HG03196 (cell line): ENCODE data around the gene CYP4F8.

Source experiments
- ATAC-seq: cut with Tn5 transposase; IDR thresholded peaks from one replicate; pipeline ENCODE4 v1.9.1; 2021; ENCODE audit not compliant: unreplicated experiment

The CYP4F8 gene

DNA sequence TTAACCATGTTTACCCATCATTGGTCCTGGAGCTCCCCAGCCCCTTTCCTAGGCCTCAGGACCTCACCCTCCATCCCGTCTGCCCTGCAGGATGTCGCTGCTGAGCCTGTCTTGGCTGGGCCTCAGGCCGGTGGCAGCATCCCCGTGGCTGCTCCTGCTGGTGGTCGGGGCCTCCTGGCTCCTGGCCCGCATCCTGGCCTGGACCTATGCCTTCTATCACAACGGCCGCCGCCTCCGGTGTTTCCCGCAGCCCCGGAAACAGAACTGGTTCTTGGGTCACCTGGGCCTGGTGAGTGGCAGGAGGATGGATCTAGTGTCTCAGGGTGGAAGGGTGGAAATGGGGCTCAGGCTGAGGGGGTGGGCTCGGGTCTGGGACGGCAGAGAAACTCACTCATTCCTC is 508 bp downstream of the CYP4F8 start:
- no peak for ATAC-seq

DNA sequence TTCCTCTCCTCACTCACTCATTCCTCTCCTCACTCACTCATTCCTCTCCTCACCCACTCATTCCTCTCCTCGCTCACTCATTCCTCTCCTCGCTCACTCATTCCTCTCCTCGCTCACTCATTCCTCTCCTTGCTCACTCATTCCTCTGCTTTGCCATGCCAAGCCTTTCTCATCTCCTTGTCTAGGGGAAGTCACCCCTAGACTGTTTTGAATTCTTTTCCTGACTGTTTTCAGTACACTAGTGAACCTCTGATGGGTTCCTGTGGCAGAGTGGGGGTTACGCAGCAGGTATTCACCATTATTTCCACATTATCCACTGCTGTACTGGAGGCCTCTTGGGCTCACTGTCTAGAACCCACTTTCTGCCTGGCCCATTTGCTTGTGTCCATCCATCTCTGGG is 1.2 kb downstream of the CYP4F8 start:
- ATAC-seq, result no peak

DNA sequence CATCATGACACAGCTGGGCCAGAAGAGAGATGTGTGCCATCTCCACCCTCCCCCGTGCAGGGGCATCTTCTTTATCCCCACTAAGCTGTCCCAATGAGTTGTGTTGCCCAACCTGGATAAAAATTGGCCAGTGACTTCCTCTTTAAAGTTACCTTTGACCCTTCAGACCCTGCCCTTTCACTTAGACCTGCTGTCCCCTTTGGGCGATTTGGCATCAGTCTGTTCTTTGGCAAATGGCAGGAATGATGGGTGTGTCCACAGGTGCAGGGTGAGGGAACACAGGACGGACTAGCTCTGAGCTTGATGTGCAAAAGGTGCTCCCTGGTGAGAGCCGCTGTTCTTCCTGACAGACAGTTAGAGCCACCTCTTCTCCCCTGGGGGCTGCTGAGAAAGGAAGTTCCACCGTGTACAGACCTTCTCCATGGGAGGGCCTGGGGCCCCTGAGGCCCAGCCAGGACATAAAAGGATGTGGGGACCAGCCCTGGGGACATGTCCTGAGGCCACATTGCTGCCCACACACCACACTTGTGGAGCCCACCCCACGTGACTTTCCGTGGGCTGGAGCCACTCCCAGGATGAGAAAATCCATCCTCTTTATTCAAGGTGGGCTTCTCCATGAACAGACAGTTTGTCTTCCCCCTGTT is 1.7 kb downstream of the CYP4F8 start:
- no peak for ATAC-seq

DNA sequence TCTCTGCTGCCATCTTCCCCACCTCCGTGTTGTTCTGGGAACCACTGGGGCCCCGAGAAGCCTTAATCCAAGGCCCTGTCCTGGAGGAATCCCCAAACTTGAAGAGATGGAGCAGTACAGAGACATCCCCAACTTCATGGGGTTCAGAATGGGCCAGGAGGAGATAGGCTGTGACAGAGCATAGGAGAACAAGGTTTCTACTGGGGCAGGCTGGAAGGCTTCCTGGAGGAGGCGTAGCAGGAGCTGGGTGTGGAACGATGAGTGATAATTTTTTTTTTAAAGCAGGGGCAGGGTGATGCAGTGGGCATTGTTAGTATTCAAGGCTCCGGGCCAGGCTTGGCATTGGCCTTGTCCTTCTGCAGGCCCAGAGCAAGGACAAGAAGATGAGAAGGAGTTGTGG is 3.3 kb downstream of the CYP4F8 start:
- no peak for ATAC-seq

- ATAC-seq, result no peak
These were observed 6.8 kb downstream of the CYP4F8 start for GRCh38 chr19:15621801-15622200.

DNA sequence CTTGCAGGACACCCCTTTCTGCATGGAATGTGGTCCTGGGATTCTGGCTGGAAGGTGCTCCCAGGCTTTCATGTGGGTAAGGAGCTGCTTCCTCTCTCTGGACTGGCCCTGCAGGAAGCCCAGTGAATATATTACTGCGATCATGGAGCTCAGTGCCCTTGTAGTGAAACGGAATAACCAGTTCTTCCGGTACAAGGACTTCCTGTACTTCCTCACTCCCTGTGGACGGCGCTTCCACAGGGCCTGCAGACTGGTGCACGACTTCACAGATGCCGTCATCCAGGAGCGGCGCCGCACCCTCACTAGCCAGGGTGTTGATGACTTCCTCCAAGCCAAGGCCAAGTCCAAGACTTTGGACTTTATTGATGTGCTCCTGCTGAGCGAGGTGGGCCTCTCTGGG is 8.0 kb downstream of the CYP4F8 start:
- no peak for ATAC-seq

GRCh38 chr19:15623711-15624318 is 8.8 kb downstream of the CYP4F8 start:
- ATAC-seq, result no peak

GRCh38 chr19:15628236-15629002 is 13.4 kb downstream of the CYP4F8 start:
- ATAC-seq, result no peak

DNA sequence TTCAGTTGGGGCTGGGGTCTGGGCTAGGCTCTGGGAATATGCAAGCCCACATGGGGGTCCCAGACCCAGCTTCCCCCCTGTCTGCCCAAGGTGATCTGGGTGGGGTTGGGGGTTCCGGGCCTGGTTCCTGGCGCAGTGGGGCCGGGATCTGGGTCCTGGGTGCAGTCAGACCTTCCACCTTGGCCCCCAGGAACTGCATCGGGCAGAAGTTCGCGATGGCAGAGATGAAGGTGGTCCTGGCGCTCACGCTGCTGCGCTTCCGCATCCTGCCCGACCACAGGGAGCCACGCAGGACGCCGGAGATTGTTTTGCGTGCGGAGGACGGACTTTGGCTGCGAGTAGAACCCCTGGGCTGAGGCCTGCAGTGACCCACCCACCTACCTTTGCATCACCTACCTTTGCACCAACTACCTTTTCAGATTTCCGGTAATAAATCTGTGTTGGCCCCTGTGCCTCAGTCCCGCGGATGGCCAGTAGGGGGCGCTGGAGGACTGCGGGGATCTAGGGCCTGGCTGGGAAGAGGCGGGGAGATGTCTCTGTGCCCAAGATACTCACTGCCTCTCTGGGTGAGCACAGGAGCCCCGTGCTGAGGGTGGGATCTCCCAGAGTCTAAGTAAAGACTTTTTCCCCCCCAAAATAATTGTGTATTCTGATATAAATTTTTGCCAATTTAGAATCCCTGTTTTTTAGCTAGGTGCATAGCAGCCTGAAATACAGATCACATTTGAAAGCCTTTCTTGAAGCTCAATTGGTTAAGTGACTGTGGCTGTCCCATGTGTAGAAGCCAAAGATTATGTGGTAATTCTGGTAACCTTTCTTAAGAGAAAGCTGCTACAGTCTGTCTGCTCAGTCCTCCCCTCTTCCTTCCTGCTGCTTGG is 14.2 kb downstream of the CYP4F8 start:
- ATAC-seq, result no peak

DNA sequence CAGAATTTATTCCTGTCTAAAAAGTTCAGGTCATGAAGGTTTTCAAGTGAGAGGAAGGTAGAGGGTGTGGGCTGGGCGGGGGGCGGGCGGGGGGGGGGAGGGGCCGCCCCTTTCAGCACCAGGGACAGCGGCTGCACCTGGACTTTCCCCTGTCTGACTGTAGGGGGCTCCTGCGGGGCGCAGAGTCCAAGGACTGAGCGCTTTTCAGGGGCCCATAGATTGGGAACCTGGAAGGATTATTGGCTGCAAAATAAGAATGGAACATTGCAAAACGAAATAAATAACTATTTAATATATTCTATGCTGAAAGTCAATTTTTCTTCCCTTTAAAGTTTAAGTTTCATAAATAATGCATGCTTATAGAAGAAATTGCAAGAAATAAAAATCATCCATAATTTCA is 16.8 kb downstream of the CYP4F8 start:
- no peak for ATAC-seq

GRCh38 chr19:15633082-15633835 is 18.2 kb downstream of the CYP4F8 start:
- no peak for ATAC-seq

DNA sequence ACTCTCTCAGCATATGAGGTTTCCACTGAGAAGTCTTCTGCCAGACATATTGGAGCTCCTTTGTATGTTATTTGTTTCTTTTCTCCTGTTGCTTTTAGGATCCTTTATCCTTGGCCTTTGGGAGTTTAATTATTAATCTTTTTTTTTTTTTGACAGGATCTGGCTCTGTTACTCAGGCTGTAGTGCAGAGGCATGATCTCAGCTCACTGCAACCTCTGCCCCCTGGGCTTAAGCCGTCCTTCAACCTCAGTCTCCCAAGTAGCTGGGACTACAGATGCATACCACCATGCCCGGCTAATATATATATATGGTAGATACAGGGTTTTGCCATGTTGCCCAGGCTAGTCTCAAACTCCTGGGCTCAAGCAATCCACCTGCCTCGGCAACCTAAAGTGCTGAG is 19.1 kb downstream of the CYP4F8 start:
- ATAC-seq, result no peak

DNA sequence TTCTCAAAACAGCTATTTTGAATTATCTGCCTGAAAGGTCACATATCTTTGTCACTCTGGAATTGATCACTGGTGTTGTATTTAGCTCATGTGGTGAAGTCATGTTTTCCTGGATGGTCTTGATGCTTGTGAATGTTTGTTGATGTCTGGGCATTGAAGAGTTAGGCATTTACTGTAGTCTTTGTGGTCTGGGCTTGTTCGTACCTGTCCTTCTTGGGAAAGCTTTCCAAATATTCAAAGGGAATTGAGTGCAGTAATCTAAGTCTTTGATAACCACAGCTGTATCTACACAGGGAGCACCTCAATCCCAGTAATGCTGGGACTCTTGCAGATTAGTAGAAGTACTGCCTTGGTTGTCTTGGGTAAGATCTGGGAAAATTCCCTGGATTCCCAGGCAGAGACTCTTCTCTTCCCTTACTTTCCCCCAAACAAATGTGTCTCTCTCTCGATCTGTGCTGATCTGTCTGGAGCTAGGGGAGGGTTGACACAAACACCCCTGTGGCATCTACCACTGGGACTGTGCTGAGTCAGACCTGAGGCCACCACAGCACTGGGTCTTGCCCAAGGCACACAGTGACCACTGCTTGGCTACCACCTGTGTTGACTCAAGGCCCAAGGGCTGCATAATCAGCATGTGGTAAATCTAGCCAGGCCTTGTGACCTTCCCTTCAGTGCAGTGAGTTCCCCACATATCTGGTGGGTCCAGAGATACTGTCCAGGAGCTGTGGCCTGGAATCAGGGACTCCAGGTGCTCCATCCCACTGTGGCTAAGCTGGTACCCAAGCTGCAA is 20.2 kb downstream of the CYP4F8 start:
- no peak for ATAC-seq

- no peak for ATAC-seq
These were observed 21.0 kb downstream of the CYP4F8 start for GRCh38 chr19:15636026-15636425.

GRCh38 chr19:15639596-15639995 is 24.6 kb downstream of the CYP4F8 start:
- ATAC-seq, result no peak

DNA sequence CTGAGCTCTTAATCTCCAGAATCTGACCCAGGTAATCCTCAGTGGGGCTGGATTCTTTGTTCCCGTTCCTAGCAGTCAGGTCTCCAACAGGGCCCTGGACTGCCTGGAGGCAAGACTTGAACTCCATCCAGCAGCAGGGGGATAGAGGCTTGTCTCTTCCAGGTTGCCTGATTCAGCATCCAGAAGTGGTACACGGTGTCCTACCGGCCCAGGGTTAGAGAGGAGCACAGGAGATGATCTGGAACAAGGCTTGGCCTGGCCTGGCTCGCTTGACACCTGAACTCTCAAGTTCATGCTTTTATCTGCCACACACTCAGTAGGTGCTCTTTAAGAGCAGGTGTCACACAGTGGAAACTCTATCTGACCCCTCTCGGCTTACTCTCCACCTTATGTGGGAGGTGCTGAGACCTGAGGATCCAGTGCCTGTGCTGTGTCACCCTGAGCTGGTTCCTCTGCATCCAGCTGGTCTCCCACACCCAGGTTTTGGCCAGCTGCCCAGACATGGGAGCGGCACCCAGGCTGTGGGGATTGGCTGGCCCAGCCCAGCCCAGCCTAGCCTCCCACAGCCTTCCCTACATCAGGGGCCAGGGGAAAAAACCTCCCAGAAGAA is 25.4 kb downstream of the CYP4F8 start, which contains the start of gene CYP4F3:
Gene CYP4F3, plus strand, starts transcription at position 604 of the 610 bp plus-strand sequence. CDS start 519 bp downstream, outside the sequence.
- no peak for ATAC-seq

DNA sequence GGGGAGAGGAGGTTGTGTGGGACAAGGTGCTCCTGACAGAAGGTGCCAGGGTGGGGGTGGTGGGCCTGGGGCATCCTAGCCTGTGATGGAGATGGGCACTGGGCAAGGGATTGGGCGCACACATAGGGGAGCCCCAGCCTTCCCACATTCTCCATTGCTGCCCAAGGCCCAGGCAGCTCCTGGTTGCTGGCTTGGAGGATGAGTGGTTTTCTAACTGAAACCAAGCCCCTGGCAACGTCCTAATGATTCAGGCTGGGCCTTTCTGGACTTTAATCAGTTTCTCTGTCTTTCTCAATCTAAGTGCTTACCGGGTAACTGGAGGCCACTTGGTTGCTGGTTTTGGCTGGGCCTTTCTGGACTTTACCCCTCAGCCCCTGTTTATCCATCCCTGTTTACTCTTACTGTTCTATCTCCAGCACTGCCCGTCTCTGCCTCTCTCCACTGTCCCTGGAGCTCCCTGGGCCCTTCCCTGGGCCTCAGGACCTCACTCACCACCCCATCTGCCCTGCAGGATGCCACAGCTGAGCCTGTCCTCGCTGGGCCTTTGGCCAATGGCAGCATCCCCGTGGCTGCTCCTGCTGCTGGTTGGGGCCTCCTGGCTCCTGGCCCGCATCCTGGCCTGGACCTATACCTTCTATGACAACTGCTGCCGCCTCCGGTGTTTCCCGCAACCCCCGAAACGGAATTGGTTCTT is 26.0 kb downstream of the CYP4F8 start:
- ATAC-seq, result no peak

- ATAC-seq, result no peak
These were observed 27.0 kb downstream of the CYP4F8 start for GRCh38 chr19:15641901-15642491.
